Gastrocnemius medialis (tissue), 4 donors: ENCODE results near the gene UBA3. TPM values are rescaled to one million over a fixed set of nuclear protein-coding genes. Genes with fewer than 3 reads are reported as not detected.

Source experiments
- ATAC-seq, 2 donors: fragments of 150-250 bp; one replicate each; pipeline ENCODE4 v1.9.1; 2016
- DNase-seq, 2 donors: peaks; one replicate each; pipeline ENCODE4 v3.0.0-alpha.2; 2019
- H3K27ac ChIP-seq, 4 donors: fragments of 200-600 bp; sonication (generic); 1 replicate in 1 of 4; 2 replicates in 3 of 4; pipeline ENCODE4 v1.5.1; 2016 to 2018; ENCODE audit warnings: mild to moderate bottlenecking in 2 of 4, moderate library complexity in 1 of 4
- H3K27me3 ChIP-seq, 3 donors: fragments of 200-600 bp; sonication (generic) in 2 of 3; 1 replicate in 1 of 3; 2 replicates in 2 of 3; pipeline versions ENCODE4 v1.5.1 to v1.6.0; 2016 to 2019; ENCODE audit warnings: mild to moderate bottlenecking in 1 of 3, moderate library complexity in 1 of 3
- H3K36me3 ChIP-seq, 2 donors: fragments of 200-600 bp; sonication (generic) in 1 of 2; one replicate each; pipeline ENCODE4 v1.5.1; 2017 to 2018
- H3K4me1 ChIP-seq, 2 donors: fragments of 200-600 bp; sonication (generic) in 1 of 2; one replicate each; pipeline ENCODE4 v1.5.1; 2016 to 2017; ENCODE audit warnings: mild to moderate bottlenecking in 2 of 2
- H3K4me3 ChIP-seq, 4 donors: fragments of 200-600 bp; sonication (generic) in 3 of 4; 1 replicate in 1 of 4; 2 replicates in 3 of 4; pipeline ENCODE4 v1.5.1; 2016 to 2019; ENCODE audit warnings: mild to moderate bottlenecking in 2 of 4
- H3K9me3 ChIP-seq, 3 donors: fragments of 200-600 bp; sonication (generic) in 2 of 3; 1 replicate in 1 of 3; 2 replicates in 2 of 3; pipeline ENCODE4 v1.5.1; 2016 to 2019
- POLR2A ChIP-seq, 2 donors: fragments of 450-650 bp; IDR thresholded peaks; one replicate each; pipeline ENCODE4 v1.6.1; 2017; ENCODE audit warnings: antibody characterized with exemption in 2 of 2, mild to moderate bottlenecking in 2 of 2, moderate library complexity in 2 of 2
- in situ Hi-C, 4 donors: fragments of 200-750 bp; cut with MboI; loops; one replicate each; pipeline versions ENCODE4 v1.15.0 to v1.8.0; 2017; ENCODE audit warnings: low sequenced_read_pairs in 4 of 4
- intact Hi-C: fragments of 100-400 bp; cut with DNase I; formaldehyde crosslinking; loops from one replicate; pipeline ENCODE4 v1.15.1; 2023; ENCODE audit warnings: low total_unique reads
- total RNA-seq, 4 donors: library from RNA; depleted of rRNA; stranded (reverse); fragments of >200 nt; gene quantifications; one replicate each; pipeline versions ENCODE4 v1.1.0 to v1.2.3, GENCODE V29; 2016
- TF ChIP-seq, protein P1 (sequence below), 5 experiments: fragments of 450-650 bp in 3 of 5; fragments of 200-600 bp in 2 of 5; sonication (generic) in 2 of 5; IDR thresholded peaks in 4 of 5; conservative IDR thresholded peaks in 1 of 5; 1 replicate in 4 of 5; 2 replicates in 1 of 5; pipeline ENCODE4 v1.5.1; 2016 to 2019; ENCODE audit warnings: antibody characterized with exemption in 5 of 5, mild to moderate bottlenecking in 3 of 5, moderate library complexity in 3 of 5

Gene UBA3
- total RNA-seq, 4 donors from 2014 or later, result 29.3 to 42.2 (median 36.0) TPM

DNA sequence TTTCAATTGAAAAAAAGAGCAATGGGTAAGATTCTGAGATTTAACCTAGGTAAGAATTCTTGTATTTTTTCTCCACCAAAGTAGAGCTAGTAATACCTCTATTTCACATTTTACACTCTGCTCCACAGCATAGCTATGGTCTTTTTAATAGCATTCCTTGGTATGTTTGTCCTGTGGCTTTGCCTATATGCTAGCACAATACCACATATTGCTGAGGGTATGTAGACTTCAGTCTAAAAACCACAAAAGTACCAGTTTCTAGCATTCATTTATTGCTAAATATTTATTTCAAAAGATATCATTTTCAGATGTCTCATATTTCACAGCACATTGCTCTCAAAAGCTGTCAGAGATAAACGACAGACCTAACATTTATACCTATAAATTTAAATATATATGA is 48.5 kb downstream of the UBA3 start:
- peaks cover 7 to 96% of the 10 kb centered on the region in 2 donors for H3K36me3 ChIP-seq
- H3K9me3 ChIP-seq, result no peaks in the 10 kb centered on the region
- in situ Hi-C loops, result loop anchor here in 1 of 4 donors (25.0 kb wide), 1 partner anchor 281 kb away; no protein-coding TSS in a partner anchor
- H3K4me3 ChIP-seq, result no peak overlapping the region
- DNase-seq (no peak), ATAC-seq (no peak)
- TF ChIP-seq, protein P1, sequence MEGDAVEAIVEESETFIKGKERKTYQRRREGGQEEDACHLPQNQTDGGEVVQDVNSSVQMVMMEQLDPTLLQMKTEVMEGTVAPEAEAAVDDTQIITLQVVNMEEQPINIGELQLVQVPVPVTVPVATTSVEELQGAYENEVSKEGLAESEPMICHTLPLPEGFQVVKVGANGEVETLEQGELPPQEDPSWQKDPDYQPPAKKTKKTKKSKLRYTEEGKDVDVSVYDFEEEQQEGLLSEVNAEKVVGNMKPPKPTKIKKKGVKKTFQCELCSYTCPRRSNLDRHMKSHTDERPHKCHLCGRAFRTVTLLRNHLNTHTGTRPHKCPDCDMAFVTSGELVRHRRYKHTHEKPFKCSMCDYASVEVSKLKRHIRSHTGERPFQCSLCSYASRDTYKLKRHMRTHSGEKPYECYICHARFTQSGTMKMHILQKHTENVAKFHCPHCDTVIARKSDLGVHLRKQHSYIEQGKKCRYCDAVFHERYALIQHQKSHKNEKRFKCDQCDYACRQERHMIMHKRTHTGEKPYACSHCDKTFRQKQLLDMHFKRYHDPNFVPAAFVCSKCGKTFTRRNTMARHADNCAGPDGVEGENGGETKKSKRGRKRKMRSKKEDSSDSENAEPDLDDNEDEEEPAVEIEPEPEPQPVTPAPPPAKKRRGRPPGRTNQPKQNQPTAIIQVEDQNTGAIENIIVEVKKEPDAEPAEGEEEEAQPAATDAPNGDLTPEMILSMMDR (IDR thresholded peaks at IDR 0.05 in 4 of 5, conservative IDR thresholded peaks at IDR 0.05 in 1 of 5), result no peak
- TF ChIP-seq POLR2A (IDR thresholded peaks at IDR 0.05), result no peak
- no peaks in the 10 kb centered on the region for H3K4me1 ChIP-seq
- no peak overlapping the region for H3K27ac ChIP-seq
- H3K27me3 ChIP-seq, result no peaks in the 10 kb centered on the region
- intact Hi-C loops, result no loop called here

DNA sequence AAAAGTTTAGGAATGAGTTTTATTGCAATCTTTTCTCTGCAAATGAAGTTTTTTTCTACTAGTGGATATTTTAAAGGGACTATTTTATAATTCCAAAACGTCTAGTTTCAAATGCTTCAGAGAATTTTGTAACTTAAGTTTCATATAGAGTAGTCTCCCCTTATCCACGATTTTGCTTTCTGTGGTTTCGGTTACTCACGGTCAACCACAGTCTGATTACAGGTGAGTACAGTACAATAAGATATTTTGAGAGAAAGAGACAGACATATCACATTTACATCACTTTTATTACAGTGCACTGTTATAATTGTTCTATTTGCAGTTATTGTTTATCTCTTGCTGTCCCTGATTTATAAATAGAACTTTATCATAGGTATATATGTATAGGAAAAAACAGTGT is 59.3 kb downstream of the UBA3 start:
- peaks cover 0 to 12% of the 10 kb centered on the region in 2 donors for H3K36me3 ChIP-seq
- ATAC-seq (no peak), DNase-seq (no peak)
- no peaks in the 10 kb centered on the region for H3K9me3 ChIP-seq
- H3K4me1 ChIP-seq, result no peaks in the 10 kb centered on the region
- H3K4me3 ChIP-seq, result no peak overlapping the region
- no peak overlapping the region for H3K27ac ChIP-seq
- no peak for TF ChIP-seq POLR2A (IDR thresholded peaks at IDR 0.05)
- TF ChIP-seq, protein P1 (IDR thresholded peaks at IDR 0.05 in 4 of 5, conservative IDR thresholded peaks at IDR 0.05 in 1 of 5), result no peak
- intact Hi-C loops (no loop called here), in situ Hi-C loops (loop anchor here in 2 of 4 donors (25.0 kb wide), 1 partner anchor 291 kb away; no protein-coding TSS in a partner anchor)
- no peaks in the 10 kb centered on the region for H3K27me3 ChIP-seq

DNA sequence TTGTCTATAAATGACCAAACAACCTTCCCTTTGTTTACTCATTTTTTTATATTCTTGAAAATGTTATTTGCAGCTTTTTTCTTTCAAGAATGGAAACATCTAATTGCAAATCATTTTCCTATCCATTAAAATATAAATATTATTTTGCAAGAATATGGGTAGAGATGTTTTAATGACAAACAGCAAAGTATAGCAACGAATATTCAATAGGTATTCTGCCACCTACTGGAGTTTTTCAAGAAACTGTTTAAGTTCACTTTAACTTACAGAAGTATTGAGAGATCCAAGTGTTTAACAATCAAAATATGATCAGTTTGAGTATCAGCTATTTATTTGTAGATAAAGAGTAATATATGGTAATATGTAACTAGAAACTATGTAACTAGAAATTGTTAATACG is 59.7 kb downstream of the UBA3 start:
- no peak for ATAC-seq
- TF ChIP-seq, protein P1 (IDR thresholded peaks at IDR 0.05 in 4 of 5, conservative IDR thresholded peaks at IDR 0.05 in 1 of 5), result peak in 1 of 5 experiments; percentile 27
- no peak for TF ChIP-seq POLR2A (IDR thresholded peaks at IDR 0.05)
- peaks cover 0 to 8% of the 10 kb centered on the region in 2 donors for H3K36me3 ChIP-seq
- intact Hi-C loops, result no loop called here
- peaks cover 0 to 4% of the 10 kb centered on the region in 2 donors for H3K4me1 ChIP-seq
- in situ Hi-C loops, result loop anchor here in 2 of 4 donors (25.0 kb wide), 1 partner anchor 292 kb away; no protein-coding TSS in a partner anchor
- no peak overlapping the region for H3K4me3 ChIP-seq
- H3K27ac ChIP-seq, result no peak overlapping the region
- H3K9me3 ChIP-seq, result no peaks in the 10 kb centered on the region
- H3K27me3 ChIP-seq, result no peaks in the 10 kb centered on the region
- no peak for DNase-seq

DNA sequence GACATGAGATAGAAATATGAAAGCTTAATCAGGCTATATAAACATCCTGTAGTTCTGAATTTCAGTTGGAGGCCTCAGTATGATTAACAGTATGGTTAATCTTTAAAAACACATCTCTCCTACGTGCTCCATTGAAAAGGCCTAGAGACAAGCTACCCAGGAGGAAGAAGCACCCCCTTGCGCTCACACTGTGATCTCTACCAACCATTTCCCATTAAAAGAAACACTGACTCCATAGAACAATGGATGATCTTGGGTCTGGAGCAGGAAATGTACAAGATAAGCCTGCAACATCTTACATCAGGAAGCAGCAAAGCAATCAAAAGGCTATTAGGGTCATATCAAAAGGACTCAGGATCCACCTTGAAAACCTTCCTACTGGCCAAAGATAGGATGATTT is 63.3 kb downstream of the UBA3 start:
- in situ Hi-C loops (loop anchor here in 3 of 4 donors (10.0 to 25.0 kb wide), 2 partner anchors 288 to 295 kb away; no protein-coding TSS in a partner anchor), intact Hi-C loops (no loop called here)
- Histone ChIP-seq H3K36me3 (no peaks in the 10 kb centered on the region), H3K9me3 (no peaks in the 10 kb centered on the region), H3K4me1 (peaks cover 19 to 23% of the 10 kb centered on the region in 2 donors), H3K27me3 (no peaks in the 10 kb centered on the region), H3K4me3 (no peak overlapping the region), H3K27ac (no peak overlapping the region)
- DNase-seq (no peak), ATAC-seq (no peak)
- TF ChIP-seq, protein P1 (IDR thresholded peaks at IDR 0.05 in 4 of 5, conservative IDR thresholded peaks at IDR 0.05 in 1 of 5), result no peak
- TF ChIP-seq POLR2A (IDR thresholded peaks at IDR 0.05), result no peak

DNA sequence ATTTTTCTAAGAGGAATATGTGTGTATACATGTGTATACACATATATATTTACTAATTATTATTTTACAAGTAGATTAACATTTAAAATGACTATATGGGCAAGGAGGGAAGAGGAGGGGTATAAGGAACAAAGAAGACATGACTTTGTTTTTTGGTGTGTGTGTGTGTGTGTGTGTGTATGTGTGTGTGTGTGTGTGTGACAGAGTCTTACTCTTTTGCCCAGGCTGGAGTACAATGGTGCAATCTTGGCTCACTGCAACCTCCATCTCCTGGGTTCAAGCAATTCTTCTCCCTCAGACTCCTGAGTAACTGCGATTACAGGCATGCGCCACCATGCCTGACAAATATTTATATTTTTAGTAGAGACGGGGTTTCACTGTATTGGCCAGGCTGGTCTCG is 64.1 kb downstream of the UBA3 start:
- no peak for ATAC-seq
- intact Hi-C loops (no loop called here), in situ Hi-C loops (loop anchor here in 3 of 4 donors (10.0 to 25.0 kb wide), 2 partner anchors 289 to 296 kb away; no protein-coding TSS in a partner anchor)
- Histone ChIP-seq H3K27ac (no peak overlapping the region), H3K36me3 (no peaks in the 10 kb centered on the region), H3K27me3 (no peaks in the 10 kb centered on the region), H3K4me3 (no peak overlapping the region), H3K4me1 (peaks cover 21 to 24% of the 10 kb centered on the region in 2 donors), H3K9me3 (no peaks in the 10 kb centered on the region)
- TF ChIP-seq, protein P1 (IDR thresholded peaks at IDR 0.05 in 4 of 5, conservative IDR thresholded peaks at IDR 0.05 in 1 of 5), result no peak
- no peak for TF ChIP-seq POLR2A (IDR thresholded peaks at IDR 0.05)
- DNase-seq, result no peak
